GM21526 (cell line): ENCODE measurements around the gene MEF2C.
A peak's percentile ranks its signal among the peaks of the same experiment; 100 is the strongest.

ENCODE experiments used
- ATAC-seq: cut with Tn5 transposase; IDR thresholded peaks from one replicate; pipeline ENCODE4 v1.9.1; 2021; ENCODE audit warnings: moderate library complexity; ENCODE audit not compliant: unreplicated experiment, low FRiP score

MEF2C gene

GRCh38 chr5:88770276-88771257, 112.4 kb downstream of the MEF2C start:
- ATAC-seq = no peak

GRCh38 chr5:88769165-88769564, 113.8 kb downstream of the MEF2C start:
- no peak for ATAC-seq

- no peak for ATAC-seq
Measured at GRCh38 chr5:88768411-88768810, 114.6 kb downstream of the MEF2C start.

GRCh38 chr5:88765798-88766197, 117.2 kb downstream of the MEF2C start:
- ATAC-seq = no peak

- no peak for ATAC-seq
Measured at GRCh38 chr5:88765171-88765570, 117.8 kb downstream of the MEF2C start.

GRCh38 chr5:88761939-88762338, 121.0 kb downstream of the MEF2C start:
- no peak for ATAC-seq

GRCh38 chr5:88761269-88761850, 121.6 kb downstream of the MEF2C start:
- ATAC-seq = no peak

GRCh38 chr5:88760527-88760926, 122.5 kb downstream of the MEF2C start:
- ATAC-seq = no peak

- no peak for ATAC-seq
Measured at GRCh38 chr5:88758591-88758990, 124.4 kb downstream of the MEF2C start.

- ATAC-seq = no peak
Measured at GRCh38 chr5:88758184-88758583, 124.8 kb downstream of the MEF2C start.

GRCh38 chr5:88756953-88757352, 126.0 kb downstream of the MEF2C start:
- ATAC-seq = no peak

- no peak for ATAC-seq
Measured at GRCh38 chr5:88748666-88749065, 134.3 kb downstream of the MEF2C start.

- peak; percentile 70 for ATAC-seq
Measured at GRCh38 chr5:88746438-88746882, 136.5 kb downstream of the MEF2C start.

- ATAC-seq = no peak
Measured at GRCh38 chr5:88745093-88745696, 137.8 kb downstream of the MEF2C start.

- ATAC-seq = no peak
Measured at GRCh38 chr5:88743231-88743834, 139.7 kb downstream of the MEF2C start.

- ATAC-seq = no peak
Measured at GRCh38 chr5:88741964-88742363, 141.0 kb downstream of the MEF2C start.

GRCh38 chr5:88740604-88741185, 142.3 kb downstream of the MEF2C start:
- ATAC-seq = no peak

GRCh38 chr5:88736494-88736893, 146.5 kb downstream of the MEF2C start:
- peak; percentile 28 for ATAC-seq

- no peak for ATAC-seq
Measured at GRCh38 chr5:88734983-88735382, 148.0 kb downstream of the MEF2C start.

GRCh38 chr5:88734191-88734640, 148.8 kb downstream of the MEF2C start:
- ATAC-seq = peak; percentile 54
